Peyer's patch (tissue), 4 donors: ENCODE data around the gene LIMS2.

Source experiments
- CTCF ChIP-seq, 6 experiments: fragments of 450-650 bp in 4 of 6; fragments of 200-600 bp in 2 of 6; sonication (generic) in 1 of 6; IDR thresholded peaks; one replicate each; pipeline ENCODE4 v1.5.1; 2017 to 2019; ENCODE audit warnings: antibody characterized with exemption in 6 of 6, mild to moderate bottlenecking in 3 of 6, moderate library complexity in 1 of 6
- POLR2A ChIP-seq, 2 donors: fragments of 450-650 bp; IDR thresholded peaks; one replicate each; pipeline ENCODE4 v1.5.1; 2017; ENCODE audit warnings: antibody characterized with exemption in 2 of 2, mild to moderate bottlenecking in 2 of 2, moderate library complexity in 2 of 2

DNA sequence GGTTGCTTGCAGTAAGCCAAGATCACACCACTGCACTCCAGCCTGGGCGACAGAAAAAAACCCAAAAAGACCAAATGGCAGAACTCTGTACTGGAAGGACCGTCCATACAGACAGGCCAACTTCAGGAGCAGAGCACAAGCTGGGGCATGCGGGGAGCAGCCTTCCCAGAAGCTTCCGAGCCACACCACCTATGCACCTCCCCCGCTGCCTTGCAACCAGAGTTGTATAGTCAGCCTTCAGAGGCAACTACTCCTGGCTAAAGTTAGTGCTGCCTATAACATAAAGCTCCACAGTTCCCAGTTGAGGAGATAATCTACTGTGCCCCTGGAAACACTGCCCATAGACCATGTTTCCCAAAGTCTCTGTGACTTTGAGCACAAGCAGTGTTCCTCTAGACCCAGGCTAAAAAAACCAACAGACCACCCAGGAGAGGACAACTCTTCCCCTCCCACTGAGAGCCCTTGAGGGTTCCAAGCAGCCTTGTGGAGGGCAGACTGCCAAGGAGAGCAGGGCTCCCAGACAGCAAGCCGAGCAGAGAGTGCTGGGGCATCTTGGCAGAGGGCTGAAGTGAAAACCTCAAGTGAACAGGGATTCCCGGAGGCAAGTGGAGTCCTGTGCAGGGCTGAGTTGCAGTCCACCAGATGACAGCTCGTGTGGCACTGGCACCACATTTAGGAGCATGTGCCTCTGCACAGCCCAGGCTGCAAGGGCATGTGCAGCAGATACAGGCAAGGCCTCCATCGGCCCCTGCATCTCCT, 32.7 kb upstream of the LIMS2 start:
- TF ChIP-seq CTCF (IDR thresholded peaks at IDR 0.05) = no peak
- TF ChIP-seq POLR2A (IDR thresholded peaks at IDR 0.05) = no peak
